Esophagus muscularis mucosa (tissue), 4 donors: ENCODE data around the gene YIPF6. TPM values are rescaled to one million over a fixed set of nuclear protein-coding genes. Genes with fewer than 3 reads are reported as not detected.

Source experiments
- DNase-seq: peaks from one replicate; pipeline ENCODE4 v3.0.0-alpha.2; 2017; ENCODE audit errors: extremely low spot score
- H3K27ac ChIP-seq, 4 donors: fragments of 200-600 bp; sonication (generic); replicated peaks in 1 of 4; 1 replicate in 3 of 4; 2 replicates in 1 of 4; pipeline ENCODE4 v1.5.1; 2016 to 2019; ENCODE audit warnings: mild to moderate bottlenecking in 1 of 4
- H3K27me3 ChIP-seq, 4 donors: fragments of 200-600 bp; sonication (generic); one replicate each; pipeline versions ENCODE4 v1.5.1 to v1.6.0; 2016 to 2019
- H3K36me3 ChIP-seq, 4 donors: fragments of 200-600 bp; sonication (generic); one replicate each; pipeline ENCODE4 v1.5.1; 2016 to 2019
- H3K4me1 ChIP-seq, 4 donors: fragments of 200-600 bp; sonication (generic); one replicate each; pipeline ENCODE4 v1.5.1; 2016 to 2019
- H3K4me3 ChIP-seq, 4 donors: fragments of 200-600 bp; sonication (generic); 1 replicate in 2 of 4; 2 replicates in 2 of 4; pipeline ENCODE4 v1.5.1; 2016 to 2019; ENCODE audit warnings: mild to moderate bottlenecking in 4 of 4, moderate library complexity in 1 of 4
- H3K9me3 ChIP-seq, 4 donors: fragments of 200-600 bp; sonication (generic); 1 replicate in 3 of 4; 2 replicates in 1 of 4; pipeline ENCODE4 v1.5.1; 2016 to 2019
- EP300 ChIP-seq: sonication (generic); formaldehyde crosslinking; IDR thresholded peaks from one replicate; pipeline ENCODE4 v1.6.1; 2017; ENCODE audit warnings: antibody characterized with exemption
- POLR2A ChIP-seq: fragments of 450-650 bp; IDR thresholded peaks from one replicate; pipeline ENCODE4 v1.6.1; 2017; ENCODE audit warnings: antibody characterized with exemption, moderate library complexity, mild to moderate bottlenecking, low read depth
- POLR2AphosphoS5 ChIP-seq, 2 donors: sonication (generic); formaldehyde crosslinking; IDR thresholded peaks; one replicate each; pipeline ENCODE4 v1.6.1; 2017; ENCODE audit warnings: antibody characterized with exemption in 2 of 2
- WGBS: methylation state at CpG from one replicate; pipeline ENCODE4 v1.1.5; 2018; 5-methylcytosine and 5-hydroxymethylcytosine counted together
- intact Hi-C: fragments of 100-400 bp; cut with DNase I; formaldehyde crosslinking; loops from one replicate; pipeline ENCODE4 v1.15.1; 2023
- total RNA-seq, 4 donors: library from RNA; depleted of rRNA; stranded (reverse); fragments of >200 nt; gene quantifications; one replicate each; pipeline versions ENCODE4 v1.1.0 to v1.2.1, GENCODE V29; 2016
- TF ChIP-seq, protein P1 (sequence below), 3 experiments: fragments of 200-600 bp in 2 of 3; fragments of 450-650 bp in 1 of 3; sonication (generic) in 2 of 3; IDR thresholded peaks; one replicate each; pipeline ENCODE4 v1.5.1; 2017 to 2019; ENCODE audit warnings: antibody characterized with exemption in 3 of 3, mild to moderate bottlenecking in 2 of 3, moderate library complexity in 1 of 3

Gene YIPF6
- total RNA-seq, 4 donors from 2014 or later, result 22.4 to 28.5 (median 24.5) TPM

- TF ChIP-seq POLR2AphosphoS5 (IDR thresholded peaks at IDR 0.05) (no peak), POLR2A (no peak), EP300 (no peak)
- TF ChIP-seq, protein P1, sequence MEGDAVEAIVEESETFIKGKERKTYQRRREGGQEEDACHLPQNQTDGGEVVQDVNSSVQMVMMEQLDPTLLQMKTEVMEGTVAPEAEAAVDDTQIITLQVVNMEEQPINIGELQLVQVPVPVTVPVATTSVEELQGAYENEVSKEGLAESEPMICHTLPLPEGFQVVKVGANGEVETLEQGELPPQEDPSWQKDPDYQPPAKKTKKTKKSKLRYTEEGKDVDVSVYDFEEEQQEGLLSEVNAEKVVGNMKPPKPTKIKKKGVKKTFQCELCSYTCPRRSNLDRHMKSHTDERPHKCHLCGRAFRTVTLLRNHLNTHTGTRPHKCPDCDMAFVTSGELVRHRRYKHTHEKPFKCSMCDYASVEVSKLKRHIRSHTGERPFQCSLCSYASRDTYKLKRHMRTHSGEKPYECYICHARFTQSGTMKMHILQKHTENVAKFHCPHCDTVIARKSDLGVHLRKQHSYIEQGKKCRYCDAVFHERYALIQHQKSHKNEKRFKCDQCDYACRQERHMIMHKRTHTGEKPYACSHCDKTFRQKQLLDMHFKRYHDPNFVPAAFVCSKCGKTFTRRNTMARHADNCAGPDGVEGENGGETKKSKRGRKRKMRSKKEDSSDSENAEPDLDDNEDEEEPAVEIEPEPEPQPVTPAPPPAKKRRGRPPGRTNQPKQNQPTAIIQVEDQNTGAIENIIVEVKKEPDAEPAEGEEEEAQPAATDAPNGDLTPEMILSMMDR (IDR thresholded peaks at IDR 0.05), result no peak
- H3K4me1 ChIP-seq, result no peaks in the 10 kb centered on the region
- H3K36me3 ChIP-seq, result no peaks in the 10 kb centered on the region
- DNase-seq, result no peak
- no peaks in the 10 kb centered on the region for H3K9me3 ChIP-seq
- H3K27me3 ChIP-seq, result no peaks in the 10 kb centered on the region
- intact Hi-C loops, result no loop called here
- no peak overlapping the region for H3K27ac ChIP-seq
- H3K4me3 ChIP-seq, result no peak overlapping the region
Observed at GRCh38 chrX:68461576-68461975, 37.3 kb upstream of the YIPF6 start.

GRCh38 chrX:68462197-68462596, 36.7 kb upstream of the YIPF6 start:
- WGBS, result 66% methylated on average over 8 of the region's 8 CpGs
- H3K27ac ChIP-seq, result no peak overlapping the region
- H3K27me3 ChIP-seq, result no peaks in the 10 kb centered on the region
- H3K36me3 ChIP-seq, result no peaks in the 10 kb centered on the region
- intact Hi-C loops, result loop anchor here (2.0 kb wide), 1 partner anchor 265 kb away; no protein-coding TSS in a partner anchor
- H3K4me3 ChIP-seq, result no peak overlapping the region
- H3K4me1 ChIP-seq, result no peaks in the 10 kb centered on the region
- no peaks in the 10 kb centered on the region for H3K9me3 ChIP-seq
- no peak for DNase-seq
- TF ChIP-seq POLR2AphosphoS5 (IDR thresholded peaks at IDR 0.05) (no peak), POLR2A (no peak), EP300 (no peak)
- TF ChIP-seq, protein P1 (IDR thresholded peaks at IDR 0.05), result no peak

DNA sequence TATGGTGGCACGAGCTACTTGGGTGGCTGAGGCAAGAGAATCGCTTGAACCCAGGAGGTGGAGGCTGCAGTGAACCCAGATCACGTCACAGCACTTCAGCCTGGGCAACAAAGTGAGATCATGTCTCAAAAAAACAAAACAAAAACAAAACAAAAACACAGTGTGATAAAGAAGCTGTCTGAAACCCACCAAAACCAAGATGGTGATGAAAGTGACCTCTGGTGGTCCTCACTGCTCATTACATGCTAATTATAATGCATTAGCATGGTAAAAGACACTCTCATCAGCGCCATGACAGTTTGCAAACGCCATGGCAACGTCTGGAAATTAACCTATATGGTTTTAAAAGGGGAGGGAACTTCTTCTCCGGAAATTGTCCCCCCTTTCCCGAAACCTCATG, 36.2 kb upstream of the YIPF6 start:
- TF ChIP-seq, protein P1 (IDR thresholded peaks at IDR 0.05), result peak; percentile 44 to 61 (median 49)
- TF ChIP-seq EP300, result no peak
- no peaks in the 10 kb centered on the region for H3K27me3 ChIP-seq
- no peak for DNase-seq
- intact Hi-C loops, result loop anchor here (2.0 kb wide), 1 partner anchor 266 kb away; no protein-coding TSS in a partner anchor
- no peak overlapping the region for H3K27ac ChIP-seq
- H3K9me3 ChIP-seq, result no peaks in the 10 kb centered on the region
- no peaks in the 10 kb centered on the region for H3K4me1 ChIP-seq
- H3K36me3 ChIP-seq, result no peaks in the 10 kb centered on the region
- H3K4me3 ChIP-seq, result no peak overlapping the region
- 30% methylated on average over 8 of the region's 8 CpGs for WGBS

GRCh38 chrX:68463880-68464279, 35.0 kb upstream of the YIPF6 start:
- 100% methylated on average over 1 of the region's 1 CpG for WGBS
- Histone ChIP-seq H3K4me1 (no peaks in the 10 kb centered on the region), H3K4me3 (no peak overlapping the region), H3K9me3 (no peaks in the 10 kb centered on the region), H3K27me3 (no peaks in the 10 kb centered on the region), H3K36me3 (no peaks in the 10 kb centered on the region), H3K27ac (no peak overlapping the region)
- intact Hi-C loops, result loop anchor here (2.0 kb wide), 1 partner anchor 267 kb away; no protein-coding TSS in a partner anchor
- TF ChIP-seq, protein P1 (IDR thresholded peaks at IDR 0.05), result no peak
- TF ChIP-seq EP300, result no peak
- TF ChIP-seq POLR2A, result no peak
- no peak for TF ChIP-seq POLR2AphosphoS5 (IDR thresholded peaks at IDR 0.05)
- no peak for DNase-seq

GRCh38 chrX:68464796-68465195, 34.1 kb upstream of the YIPF6 start:
- intact Hi-C loops, result no loop called here
- no peaks in the 10 kb centered on the region for H3K9me3 ChIP-seq
- no peak overlapping the region for H3K4me3 ChIP-seq
- TF ChIP-seq POLR2AphosphoS5 (IDR thresholded peaks at IDR 0.05) (no peak), EP300 (no peak), POLR2A (no peak)
- TF ChIP-seq, protein P1 (IDR thresholded peaks at IDR 0.05), result no peak
- DNase-seq, result no peak
- no peaks in the 10 kb centered on the region for H3K27me3 ChIP-seq
- H3K4me1 ChIP-seq, result no peaks in the 10 kb centered on the region
- H3K27ac ChIP-seq, result no peak overlapping the region
- 65% methylated on average over 4 of the region's 4 CpGs for WGBS
- H3K36me3 ChIP-seq, result no peaks in the 10 kb centered on the region
